Lung (tissue), 12 donors: Measurements from ENCODE around the gene PRKAR1B. TPM values are rescaled to one million over a fixed set of nuclear protein-coding genes. Genes with fewer than 3 reads are reported as not detected.

Experiments used
- ATAC-seq: fragments of 200-7000 bp; cut with Tn5 transposase; one replicate; pipeline ENCODE4 v1.9.1; 2020; ENCODE audit warnings: moderate number of reproducible peaks; ENCODE audit not compliant: insufficient read depth, low FRiP score
- DNase-seq, 3 donors: peaks; one replicate each; pipeline ENCODE4 v3.0.0-alpha.2; 2013 to 2017
- H3K27ac ChIP-seq, 2 donors: one replicate each; pipeline ENCODE4 v1.5.1; 2013; ENCODE audit warnings: mild to moderate bottlenecking in 2 of 2, moderate library complexity in 2 of 2, control low read depth in 1 of 2, inconsistent platforms in 1 of 2, low read depth in 1 of 2, low read length in 1 of 2
- H3K27me3 ChIP-seq, 3 donors: one replicate each; pipeline ENCODE4 v1.5.1; 2013; ENCODE audit warnings: low read length in 2 of 3; ENCODE audit not compliant: control insufficient read depth in 3 of 3, insufficient read depth in 3 of 3
- H3K36me3 ChIP-seq, 4 donors: one replicate each; pipeline ENCODE4 v1.5.1; 2013; ENCODE audit warnings: low read length in 4 of 4, mild to moderate bottlenecking in 1 of 4, moderate library complexity in 1 of 4; ENCODE audit not compliant: control insufficient read depth in 4 of 4, insufficient read depth in 4 of 4
- H3K4me1 ChIP-seq, 5 donors: one replicate each; pipeline ENCODE4 v1.5.1; 2013; ENCODE audit warnings: low read length in 5 of 5, mild to moderate bottlenecking in 2 of 5, moderate library complexity in 1 of 5; ENCODE audit not compliant: control insufficient read depth in 5 of 5, insufficient read depth in 5 of 5
- H3K4me3 ChIP-seq: one replicate; pipeline ENCODE4 v1.5.1; 2013; ENCODE audit warnings: mild to moderate bottlenecking, control low read depth, moderate library complexity
- H3K9ac ChIP-seq, 2 donors: one replicate each; pipeline ENCODE4 v1.5.1; 2013; ENCODE audit warnings: low read length in 2 of 2, control low read depth in 1 of 2; ENCODE audit not compliant: insufficient read depth in 1 of 2
- H3K9me3 ChIP-seq, 4 donors: one replicate each; pipeline ENCODE4 v1.5.1; 2013; ENCODE audit warnings: low read length in 3 of 4, mild to moderate bottlenecking in 1 of 4, moderate library complexity in 1 of 4; ENCODE audit not compliant: control insufficient read depth in 4 of 4, insufficient read depth in 3 of 4
- CTCF ChIP-seq: IDR thresholded peaks from 2 replicates; pipeline ENCODE4 v1.5.1; 2012; ENCODE audit warnings: mild to moderate bottlenecking; ENCODE audit errors: control extremely low read depth, extremely low read depth
- WGBS, 2 donors: extraction: QIAGEN DNeasy Blood & Tissue Kit; methylation state at CpG; one replicate each; pipeline ENCODE4 v1.1.7; 2013; 5-methylcytosine and 5-hydroxymethylcytosine counted together
- polyA plus RNA-seq, 2 donors: library from polyadenylated mRNA; stranded (reverse); fragments of 200-250 nt; gene quantifications; one replicate each; pipeline ENCODE4 v1.2.1, GENCODE V29; 2013
- total RNA-seq, 2 donors: library from RNA; depleted of rRNA in 1 of 2; stranded (reverse); fragments of >200 nt in 1 of 2; gene quantifications; one replicate each; pipeline ENCODE4 v1.2.1, GENCODE V29; 2014 to 2021
- donor health status: control.
- donor health status: control.
- donor health status: Bipolar disorder and iron deficiency.
- donor health status: healthy.
- donor health status: DM: yes; HTN: yes; CAD: no.

The PRKAR1B gene
- total and polyA plus RNA-seq, 4 donors: 11.3 to 32.0 (median 16.3) TPM

- ATAC-seq (no peak), DNase-seq (no peak)
- no peak overlapping the region for H3K27ac ChIP-seq
- no peaks in the 10 kb centered on the region for H3K36me3 ChIP-seq
- H3K9ac ChIP-seq: no peak overlapping the region
- H3K27me3 ChIP-seq: no peaks in the 10 kb centered on the region
- no peak overlapping the region for H3K4me3 ChIP-seq
- no peak for TF ChIP-seq CTCF
- H3K4me1 ChIP-seq: no peaks in the 10 kb centered on the region
- H3K9me3 ChIP-seq: peaks cover 0 to 4% (median 3%) of the 10 kb centered on the region in 4 donors
- 88 to 95% methylated on average over 12 of the region's 12 CpGs for WGBS, 2 donors
Observed at GRCh38 chr7:630111-630511, 97.0 kb downstream of the PRKAR1B start.

- WGBS, 2 donors: 94 to 95% methylated on average over 19 of the region's 19 CpGs
- no peak for DNase-seq
- TF ChIP-seq CTCF: no peak
- Histone ChIP-seq H3K36me3 (no peaks in the 10 kb centered on the region), H3K4me1 (no peaks in the 10 kb centered on the region), H3K27ac (no peak overlapping the region), H3K27me3 (no peaks in the 10 kb centered on the region), H3K9ac (no peak overlapping the region), H3K9me3 (peaks cover 0 to 10% (median 3%) of the 10 kb centered on the region in 4 donors), H3K4me3 (no peak overlapping the region)
- ATAC-seq: no peak
Observed at GRCh38 chr7:628826-629225, 98.3 kb downstream of the PRKAR1B start.

GRCh38 chr7:628402-628763 is 98.7 kb downstream of the PRKAR1B start:
- Histone ChIP-seq H3K4me3 (no peak overlapping the region), H3K36me3 (no peaks in the 10 kb centered on the region), H3K4me1 (no peaks in the 10 kb centered on the region), H3K9me3 (peaks cover 0 to 12% (median 3%) of the 10 kb centered on the region in 4 donors), H3K27ac (no peak overlapping the region), H3K27me3 (no peaks in the 10 kb centered on the region), H3K9ac (no peak overlapping the region)
- ATAC-seq: no peak
- WGBS, 2 donors: 80 to 92% methylated on average over 13 of the region's 13 CpGs
- TF ChIP-seq CTCF: no peak
- DNase-seq: peak; percentile 35 to 54 (median 43)
